Tibial nerve (tissue), 4 donors: Measurements from ENCODE around the gene JKAMP. TPM values are rescaled to one million over a fixed set of nuclear protein-coding genes. Genes with fewer than 3 reads are reported as not detected.

Experiments
- DNase-seq, 2 donors: peaks; one replicate each; pipeline ENCODE4 v3.0.0-alpha.2; 2019; ENCODE audit warnings: low spot score in 2 of 2
- H3K27ac ChIP-seq, 4 donors: fragments of 200-600 bp; sonication (generic) in 3 of 4; one replicate each; pipeline ENCODE4 v1.5.1; 2017 to 2019; ENCODE audit warnings: mild to moderate bottlenecking in 1 of 4
- H3K27me3 ChIP-seq, 2 donors: fragments of 200-600 bp; sonication (generic) in 1 of 2; one replicate each; pipeline versions ENCODE4 v1.5.1 to v1.6.0; 2017 to 2019
- H3K36me3 ChIP-seq, 3 donors: fragments of 200-600 bp; sonication (generic); one replicate each; pipeline ENCODE4 v1.5.1; 2018 to 2019
- H3K4me1 ChIP-seq, 4 donors: fragments of 200-600 bp; sonication (generic) in 3 of 4; one replicate each; pipeline ENCODE4 v1.5.1; 2017 to 2019
- H3K4me3 ChIP-seq, 4 donors: fragments of 200-600 bp; sonication (generic) in 3 of 4; one replicate each; pipeline ENCODE4 v1.5.1; 2017 to 2019; ENCODE audit warnings: mild to moderate bottlenecking in 1 of 4, moderate library complexity in 1 of 4
- H3K9me3 ChIP-seq, 4 donors: fragments of 200-600 bp; sonication (generic) in 3 of 4; one replicate each; pipeline ENCODE4 v1.5.1; 2017 to 2019
- EP300 ChIP-seq, 2 donors: sonication (generic); formaldehyde crosslinking; IDR thresholded peaks; one replicate each; pipeline ENCODE4 v1.6.1; 2017; ENCODE audit warnings: antibody characterized with exemption in 2 of 2, mild to moderate bottlenecking in 1 of 2
- POLR2A ChIP-seq, 2 donors: fragments of 450-650 bp; IDR thresholded peaks; one replicate each; pipeline ENCODE4 v1.6.1; 2017; ENCODE audit warnings: antibody characterized with exemption in 2 of 2, mild to moderate bottlenecking in 2 of 2, moderate library complexity in 2 of 2
- WGBS, 2 donors: methylation state at CpG; one replicate each; pipeline ENCODE4 v1.1.5; 2018; 5-methylcytosine and 5-hydroxymethylcytosine counted together
- total RNA-seq, 4 donors: library from RNA; depleted of rRNA; stranded (reverse); fragments of >200 nt; gene quantifications; one replicate each; pipeline ENCODE4 v1.1.0, GENCODE V29; 2016
- TF ChIP-seq, protein P1 (sequence below), 5 experiments: fragments of 200-600 bp in 3 of 5; fragments of 450-650 bp in 2 of 5; sonication (generic) in 3 of 5; IDR thresholded peaks; one replicate each; pipeline ENCODE4 v1.5.1; 2016 to 2019; ENCODE audit warnings: antibody characterized with exemption in 5 of 5, mild to moderate bottlenecking in 3 of 5, moderate library complexity in 2 of 5

JKAMP gene
- total RNA-seq, 4 donors from 2014 or later, result 38.0 to 78.1 (median 58.3) TPM

DNA sequence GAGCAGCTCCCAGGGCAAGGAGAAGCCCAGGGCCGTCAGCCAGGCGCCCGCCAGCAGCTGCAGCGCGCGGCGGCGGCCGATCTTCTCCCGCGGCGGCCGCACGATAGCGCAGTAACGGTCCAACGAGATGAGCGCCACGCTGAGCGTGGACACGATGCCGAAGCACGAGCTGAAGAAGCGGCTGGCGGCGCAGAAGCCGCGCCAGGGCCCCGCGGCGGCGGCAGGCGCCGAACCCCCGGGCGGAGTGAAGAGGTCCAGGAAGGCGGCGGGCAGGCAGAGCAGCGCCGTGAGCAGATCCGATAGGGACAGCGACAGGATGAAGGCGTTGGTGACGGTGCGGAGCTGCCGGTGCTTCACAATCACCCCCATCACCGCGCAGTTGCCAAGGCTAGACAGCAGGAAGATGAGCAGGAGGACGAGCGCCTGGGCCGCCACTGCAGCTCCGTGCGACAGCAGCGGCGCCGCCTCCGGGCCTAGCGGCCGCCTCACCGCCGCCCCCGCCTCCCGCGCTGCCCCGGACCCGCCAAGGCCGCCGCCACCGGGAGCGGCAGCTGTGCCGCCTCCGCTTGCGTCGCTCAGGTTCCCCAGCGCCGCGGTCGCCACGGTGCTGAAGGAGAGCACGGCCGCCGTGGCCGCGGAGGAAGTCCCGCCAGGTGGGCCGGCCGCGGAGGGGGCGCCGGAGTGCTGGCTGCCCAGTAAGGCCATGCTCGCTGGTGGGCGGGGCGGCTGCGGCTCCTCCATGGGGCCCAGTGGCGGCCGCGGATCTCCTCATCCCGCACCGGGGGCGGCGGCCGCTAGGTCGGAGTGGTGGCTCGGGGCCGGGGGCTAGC is 19.6 kb upstream of the JKAMP start:
- Histone ChIP-seq H3K4me1 (peaks cover 0 to 21% (median 8%) of the 10 kb centered on the region in 4 donors), H3K27ac (peak overlapping the region; percentile 41 to 87 (median 58)), H3K36me3 (no peaks in the 10 kb centered on the region), H3K27me3 (no peaks in the 10 kb centered on the region), H3K4me3 (peak overlapping the region; percentile 48 to 81 (median 70)), H3K9me3 (no peaks in the 10 kb centered on the region)
- TF ChIP-seq POLR2A (IDR thresholded peaks at IDR 0.05) (no peak), EP300 (IDR thresholded peaks at IDR 0.05) (no peak)
- TF ChIP-seq, protein P1, sequence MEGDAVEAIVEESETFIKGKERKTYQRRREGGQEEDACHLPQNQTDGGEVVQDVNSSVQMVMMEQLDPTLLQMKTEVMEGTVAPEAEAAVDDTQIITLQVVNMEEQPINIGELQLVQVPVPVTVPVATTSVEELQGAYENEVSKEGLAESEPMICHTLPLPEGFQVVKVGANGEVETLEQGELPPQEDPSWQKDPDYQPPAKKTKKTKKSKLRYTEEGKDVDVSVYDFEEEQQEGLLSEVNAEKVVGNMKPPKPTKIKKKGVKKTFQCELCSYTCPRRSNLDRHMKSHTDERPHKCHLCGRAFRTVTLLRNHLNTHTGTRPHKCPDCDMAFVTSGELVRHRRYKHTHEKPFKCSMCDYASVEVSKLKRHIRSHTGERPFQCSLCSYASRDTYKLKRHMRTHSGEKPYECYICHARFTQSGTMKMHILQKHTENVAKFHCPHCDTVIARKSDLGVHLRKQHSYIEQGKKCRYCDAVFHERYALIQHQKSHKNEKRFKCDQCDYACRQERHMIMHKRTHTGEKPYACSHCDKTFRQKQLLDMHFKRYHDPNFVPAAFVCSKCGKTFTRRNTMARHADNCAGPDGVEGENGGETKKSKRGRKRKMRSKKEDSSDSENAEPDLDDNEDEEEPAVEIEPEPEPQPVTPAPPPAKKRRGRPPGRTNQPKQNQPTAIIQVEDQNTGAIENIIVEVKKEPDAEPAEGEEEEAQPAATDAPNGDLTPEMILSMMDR (IDR thresholded peaks at IDR 0.05), result no peak
- 0 to 1% methylated on average over 50 to 74 of the region's 105 CpGs for WGBS, 2 donors
- DNase-seq, result peak; percentile 37 to 40

- Histone ChIP-seq H3K36me3 (peaks cover 0 to 7% (median 0%) of the 10 kb centered on the region in 3 donors), H3K27ac (peak within 1 kb of the TSS; percentile 41 to 87 (median 58)), H3K4me3 (peak within 1 kb of the TSS; percentile 48 to 81 (median 70)), H3K4me1 (peaks cover 0 to 21% (median 8%) of the 10 kb centered on the region in 4 donors), H3K27me3 (no peaks in the 10 kb centered on the region), H3K9me3 (no peaks in the 10 kb centered on the region)
- no peak for DNase-seq
- TF ChIP-seq EP300 (IDR thresholded peaks at IDR 0.05), result no peak
- TF ChIP-seq POLR2A (IDR thresholded peaks at IDR 0.05), result no peak
- TF ChIP-seq, protein P1 (IDR thresholded peaks at IDR 0.05), result no peak
- WGBS, 2 donors, result 29 to 38% methylated on average over 21 to 27 of the region's 40 CpGs
Observed at GRCh38 chr14:59465316-59466135, 18.8 kb upstream of the JKAMP start, which contains the start of gene GPR135. Gene GPR135 (minus strand): TSS chr14:59465380. CDS start chr14:59465226, 154 bp downstream.

- Histone ChIP-seq H3K27me3 (no peaks in the 10 kb centered on the region), H3K4me3 (no peak overlapping the region), H3K9me3 (no peaks in the 10 kb centered on the region), H3K4me1 (peaks cover 0 to 5% (median 0%) of the 10 kb centered on the region in 4 donors), H3K27ac (no peak overlapping the region), H3K36me3 (peaks cover 0 to 67% (median 4%) of the 10 kb centered on the region in 3 donors)
- 55 to 67% methylated on average over 1 of the region's 1 CpG for WGBS, 2 donors
- no peak for TF ChIP-seq POLR2A (IDR thresholded peaks at IDR 0.05)
- no peak for TF ChIP-seq EP300 (IDR thresholded peaks at IDR 0.05)
- TF ChIP-seq, protein P1 (IDR thresholded peaks at IDR 0.05), result no peak
- DNase-seq, result no peak
Observed at GRCh38 chr14:59474172-59474571, 10.1 kb upstream of the JKAMP start.

- no peak overlapping the region for H3K27ac ChIP-seq
- H3K9me3 ChIP-seq, result no peaks in the 10 kb centered on the region
- TF ChIP-seq, protein P1 (IDR thresholded peaks at IDR 0.05), result no peak
- TF ChIP-seq POLR2A (IDR thresholded peaks at IDR 0.05) (no peak), EP300 (IDR thresholded peaks at IDR 0.05) (no peak)
- 88 to 96% methylated on average over 1 of the region's 1 CpG for WGBS, 2 donors
- H3K27me3 ChIP-seq, result no peaks in the 10 kb centered on the region
- DNase-seq, result no peak
- peaks cover 0 to 15% (median 0%) of the 10 kb centered on the region in 4 donors for H3K4me1 ChIP-seq
- H3K4me3 ChIP-seq, result no peak overlapping the region
- peaks cover 0 to 58% (median 4%) of the 10 kb centered on the region in 3 donors for H3K36me3 ChIP-seq
Observed at GRCh38 chr14:59475709-59476108, 8.6 kb upstream of the JKAMP start.
